GM19452 (cell line): Measurements from ENCODE around the gene CRP.
"Not testable (repeated sequence)": the region's sequence is repeated elsewhere in the genome, so short reads cannot be mapped to it uniquely, and the experiment has no call there.

ENCODE experiments used
- ATAC-seq: cut with Tn5 transposase; IDR thresholded peaks from one replicate; pipeline ENCODE4 v1.9.1; 2021; ENCODE audit not compliant: unreplicated experiment

CRP gene

GRCh38 chr1:159714529-159714928 is at the start of gene CRP:
Gene CRP, minus strand, starts transcription at chr1:159714589. Its CDS starts 104 bp downstream, at chr1:159714485.
- ATAC-seq: no peak

- no peak for ATAC-seq
These were observed 49.3 kb upstream of the CRP start for GRCh38 chr1:159763686-159764085.

GRCh38 chr1:159756397-159756796 is 42.0 kb upstream of the CRP start:
- no peak for ATAC-seq

- no peak for ATAC-seq
These were observed 41.1 kb upstream of the CRP start for GRCh38 chr1:159755451-159756007.

GRCh38 chr1:159753386-159753785 is 39.0 kb upstream of the CRP start:
- ATAC-seq: no peak

GRCh38 chr1:159752135-159752580 is 37.8 kb upstream of the CRP start:
- ATAC-seq: no peak

- no peak for ATAC-seq
These were observed 36.6 kb upstream of the CRP start for GRCh38 chr1:159751031-159751430.

- no peak for ATAC-seq
These were observed 36.2 kb upstream of the CRP start for GRCh38 chr1:159750621-159751020.

GRCh38 chr1:159749630-159750029 is 35.2 kb upstream of the CRP start:
- no peak for ATAC-seq

- no peak for ATAC-seq
These were observed 34.0 kb upstream of the CRP start for GRCh38 chr1:159748370-159748769.

- ATAC-seq: no peak
These were observed 32.3 kb upstream of the CRP start for GRCh38 chr1:159746666-159747065.

GRCh38 chr1:159743651-159744410 is 29.4 kb upstream of the CRP start:
- ATAC-seq: no peak

- ATAC-seq: no peak
These were observed 23.0 kb upstream of the CRP start for GRCh38 chr1:159737238-159737916.

- not testable (repeated sequence) for ATAC-seq
These were observed 8.8 kb upstream of the CRP start for GRCh38 chr1:159723188-159723587.

GRCh38 chr1:159719990-159720389 is 5.6 kb upstream of the CRP start:
- ATAC-seq: no peak

- ATAC-seq: no peak
These were observed 1.5 kb upstream of the CRP start for GRCh38 chr1:159715855-159716254.

GRCh38 chr1:159712080-159712479 is 2.3 kb downstream of the CRP start:
- ATAC-seq: no peak

- ATAC-seq: no peak
These were observed 6.7 kb downstream of the CRP start for GRCh38 chr1:159707472-159708260.

- ATAC-seq: no peak
These were observed 8.5 kb downstream of the CRP start for GRCh38 chr1:159705904-159706256.

- no peak for ATAC-seq
These were observed 9.0 kb downstream of the CRP start for GRCh38 chr1:159705251-159705903.

- no peak for ATAC-seq
These were observed 9.9 kb downstream of the CRP start for GRCh38 chr1:159704481-159704880.
